Measurements from ENCODE around the gene PM20D1. TPM values are rescaled to one million over a fixed set of nuclear protein-coding genes. Genes with fewer than 3 reads are reported as not detected.
"Not testable (repeated sequence)": the region's sequence is repeated elsewhere in the genome, so short reads cannot be mapped to it uniquely, and the experiment has no call there.

PM20D1 gene
- total RNA-seq, 1 experiment from 2014 or later, result 0.37 TPM

DNA sequence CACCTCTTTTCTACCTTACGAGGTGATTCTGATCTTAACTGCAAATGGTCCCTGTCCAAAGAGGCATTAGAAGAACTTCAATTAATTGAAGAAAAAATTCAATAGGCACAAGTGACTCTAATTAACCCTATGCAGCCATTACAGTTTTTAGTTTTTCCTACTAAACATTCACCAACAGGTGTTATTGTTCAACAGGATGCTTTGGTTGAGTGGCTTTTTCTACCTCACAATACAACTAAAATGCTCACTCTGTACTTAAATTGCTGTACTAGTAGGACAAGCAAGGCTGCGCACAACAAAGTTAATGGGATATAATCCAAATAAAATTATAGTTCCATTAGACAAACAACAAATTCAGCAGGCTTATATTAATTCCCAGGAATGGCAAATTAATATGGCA is 11.6 kb upstream of the PM20D1 start:
- Mint-ChIP-seq H3K9me3 (peaks cover 31% of the 10 kb centered on the region), H3K4me3 (no peak overlapping the region)
- no peak for ATAC-seq

DNA sequence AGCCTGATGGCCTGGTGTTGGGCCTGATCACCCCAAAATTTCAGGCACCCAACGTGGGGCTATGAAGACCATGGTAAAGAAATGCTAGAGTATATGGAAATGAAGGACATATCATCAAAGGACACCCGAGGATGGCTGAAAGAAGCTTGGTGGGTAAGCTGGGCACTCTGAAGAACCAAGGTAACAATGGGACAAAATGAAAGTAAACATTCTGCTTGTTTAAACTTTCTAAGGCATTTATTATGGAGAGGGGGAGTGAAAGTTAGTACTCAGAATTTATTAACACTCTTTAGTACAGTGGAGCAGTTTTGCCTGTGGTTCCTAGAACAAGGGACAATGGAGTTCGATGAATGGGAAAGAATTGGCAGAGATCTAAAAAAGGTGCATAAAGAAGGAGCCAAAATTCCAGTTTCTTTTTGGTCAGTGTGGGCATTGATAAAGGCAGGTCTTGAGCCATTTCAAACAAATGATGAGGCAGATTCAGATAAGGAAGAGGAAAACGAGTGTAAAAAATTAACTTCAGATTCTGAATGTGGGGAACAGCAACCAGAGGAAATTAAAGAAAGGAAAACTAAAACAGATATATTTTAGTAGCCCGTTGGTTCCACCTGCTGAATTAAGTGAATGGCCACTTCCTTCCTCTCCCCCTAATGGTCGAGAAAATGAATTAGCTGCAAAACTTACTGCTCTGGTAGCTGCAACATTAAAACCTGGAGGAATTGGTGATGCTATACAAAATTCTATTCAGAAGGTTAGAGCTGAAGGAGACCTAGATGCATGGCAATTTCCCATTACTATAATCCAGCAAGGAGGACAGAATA is 8.4 kb upstream of the PM20D1 start:
- Mint-ChIP-seq H3K4me1 (peaks cover 5% of the 10 kb centered on the region), H3K4me3 (no peak overlapping the region), H3K36me3 (peaks cover 4% of the 10 kb centered on the region; the same call in 1 of the 2 replicates), H3K27me3 (ENCODE audit: low read depth) (peaks cover 13% of the 10 kb centered on the region; the same call in 1 of the 2 replicates), H3K27ac (no peak overlapping the region), H3K9me3 (peaks cover 42% of the 10 kb centered on the region)
- DNase-seq (ENCODE audit: low spot score) (no peak), ATAC-seq (no peak)
- CTCF ChIA-PET, result interaction anchor here (0.6 to 2.1 kb wide), 5 partner anchors 8 to 222 kb away, joined by 3 to 6 read pairs (median 5); partner anchors contain the start of gene PM20D1
- POLR2A ChIA-PET, result no interaction called here
- TF ChIP-seq ATF1 (CRISPR knock-in tag; IDR thresholded peaks at IDR 0.05) (no peak), CREB1 (CRISPR knock-in tag; IDR thresholded peaks at IDR 0.05) (no peak), ARID4B (CRISPR knock-in tag; IDR thresholded peaks at IDR 0.05; ENCODE audit: borderline replicate concordance) (no peak), ZBTB21 (CRISPR knock-in tag; IDR thresholded peaks at IDR 0.05; ENCODE audit: borderline replicate concordance) (no peak), ZNF416 (CRISPR knock-in tag; IDR thresholded peaks at IDR 0.05) (no peak), ZNF121 (CRISPR knock-in tag; IDR thresholded peaks at IDR 0.05) (no peak), ESRRA (CRISPR knock-in tag; IDR thresholded peaks at IDR 0.05; ENCODE audit: borderline replicate concordance) (no peak), ZMAT4 (CRISPR knock-in tag; IDR thresholded peaks at IDR 0.05) (no peak), KAT7 (CRISPR knock-in tag; IDR thresholded peaks at IDR 0.05; ENCODE audit: borderline replicate concordance) (no peak), SP1 (CRISPR knock-in tag; conservative IDR thresholded peaks at IDR 0.05) (no peak)

More for the DNA sequence above, 11.6 kb upstream of the PM20D1 start:
- Mint-ChIP-seq H3K27me3 (ENCODE audit: low read depth) (peaks cover 10% of the 10 kb centered on the region; the same call in 1 of the 2 replicates), H3K4me1 (peaks cover 10% of the 10 kb centered on the region), H3K27ac (no peak overlapping the region), H3K36me3 (peaks cover 4% of the 10 kb centered on the region; the same call in 1 of the 2 replicates)
- TF ChIP-seq SMAD4 (CRISPR knock-in tag; IDR thresholded peaks at IDR 0.05) (no peak), ZNF423 (CRISPR knock-in tag; IDR thresholded peaks at IDR 0.05) (no peak)
- DNase-seq (ENCODE audit: low spot score), result no peak
- POLR2A ChIA-PET, result no interaction called here
- CTCF ChIA-PET, result no interaction called here

DNA sequence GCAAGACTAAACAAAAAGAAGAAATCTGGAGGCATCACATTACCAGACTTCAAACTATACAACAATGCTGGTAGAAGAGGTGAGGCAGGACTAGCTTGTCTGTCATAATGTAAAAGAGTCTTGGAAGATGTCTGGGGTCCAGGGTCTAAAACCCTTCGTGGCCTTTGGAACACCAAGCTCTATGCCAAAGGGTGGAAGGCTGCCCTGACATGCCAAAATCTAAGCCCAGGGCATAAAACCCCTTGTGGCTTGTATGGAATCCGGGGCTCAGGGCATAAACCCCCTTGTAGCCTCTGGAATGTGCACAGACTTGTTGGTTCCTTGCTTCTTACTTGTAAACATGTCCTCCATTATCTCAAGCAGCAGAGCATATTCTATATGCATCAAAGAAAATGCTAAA is 7.6 kb upstream of the PM20D1 start:
- H3K27ac Mint-ChIP-seq; POLR2A ChIA-PET; H3K36me3 Mint-ChIP-seq; ATAC-seq; DNase-seq (ENCODE audit: low spot score); H3K4me3 Mint-ChIP-seq; H3K4me1 Mint-ChIP-seq: not testable (repeated sequence)
- Mint-ChIP-seq H3K27me3 (ENCODE audit: low read depth) (peaks cover 11% of the 10 kb centered on the region; the same call in 1 of the 2 replicates), H3K9me3 (peaks cover 41% of the 10 kb centered on the region)
- CTCF ChIA-PET, result interaction anchor here (1.7 to 2.1 kb wide), 2 partner anchors 47 to 61 kb away, joined by 4 to 5 read pairs; no protein-coding TSS in a partner anchor

DNA sequence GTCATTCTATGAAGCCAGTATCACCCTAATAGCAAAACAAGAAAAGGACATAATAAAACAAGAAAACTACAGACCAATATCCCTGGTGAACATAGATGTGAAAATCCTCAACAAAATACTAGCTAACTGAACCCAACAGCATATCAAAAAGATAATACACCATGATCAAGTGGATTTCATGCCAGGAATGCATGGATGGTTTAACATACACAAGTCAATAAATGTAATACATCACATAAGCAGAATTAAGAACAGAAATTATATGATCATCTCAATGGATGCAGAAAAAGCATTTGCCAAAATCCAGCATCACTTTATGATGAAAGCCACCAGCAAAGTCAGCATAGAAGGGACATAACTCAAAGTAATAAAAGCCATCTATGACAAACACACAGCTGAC is 6.5 kb upstream of the PM20D1 start:
- H3K27ac Mint-ChIP-seq, result no peak overlapping the region
- peaks cover 5% of the 10 kb centered on the region for H3K4me1 Mint-ChIP-seq
- peaks cover 12% of the 10 kb centered on the region; the same call in 1 of the 2 replicates for H3K27me3 Mint-ChIP-seq (ENCODE audit: low read depth)
- ATAC-seq, result no peak
- H3K36me3 Mint-ChIP-seq, result peaks cover 4% of the 10 kb centered on the region; the same call in 1 of the 2 replicates
- ChIA-PET POLR2A (no interaction called here), CTCF (no interaction called here)
- H3K4me3 Mint-ChIP-seq, result no peak overlapping the region
- no peak for DNase-seq (ENCODE audit: low spot score)
- H3K9me3 Mint-ChIP-seq, result peaks cover 39% of the 10 kb centered on the region
- TF ChIP-seq ZNF416 (CRISPR knock-in tag; IDR thresholded peaks at IDR 0.05) (no peak), FOXP1 (CRISPR knock-in tag; IDR thresholded peaks at IDR 0.05; ENCODE audit: borderline replicate concordance) (no peak), CREM (CRISPR knock-in tag; IDR thresholded peaks at IDR 0.05) (no peak), CBFB (CRISPR knock-in tag; IDR thresholded peaks at IDR 0.05; ENCODE audit: low read depth) (no peak), IRF1 (CRISPR knock-in tag; IDR thresholded peaks at IDR 0.05) (no peak), ZNF121 (CRISPR knock-in tag; IDR thresholded peaks at IDR 0.05) (no peak)
- TF ChIP-seq, protein P1, sequence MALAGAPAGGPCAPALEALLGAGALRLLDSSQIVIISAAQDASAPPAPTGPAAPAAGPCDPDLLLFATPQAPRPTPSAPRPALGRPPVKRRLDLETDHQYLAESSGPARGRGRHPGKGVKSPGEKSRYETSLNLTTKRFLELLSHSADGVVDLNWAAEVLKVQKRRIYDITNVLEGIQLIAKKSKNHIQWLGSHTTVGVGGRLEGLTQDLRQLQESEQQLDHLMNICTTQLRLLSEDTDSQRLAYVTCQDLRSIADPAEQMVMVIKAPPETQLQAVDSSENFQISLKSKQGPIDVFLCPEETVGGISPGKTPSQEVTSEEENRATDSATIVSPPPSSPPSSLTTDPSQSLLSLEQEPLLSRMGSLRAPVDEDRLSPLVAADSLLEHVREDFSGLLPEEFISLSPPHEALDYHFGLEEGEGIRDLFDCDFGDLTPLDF (CRISPR knock-in tag; IDR thresholded peaks at IDR 0.05), result no peak
- TF ChIP-seq, protein P2, sequence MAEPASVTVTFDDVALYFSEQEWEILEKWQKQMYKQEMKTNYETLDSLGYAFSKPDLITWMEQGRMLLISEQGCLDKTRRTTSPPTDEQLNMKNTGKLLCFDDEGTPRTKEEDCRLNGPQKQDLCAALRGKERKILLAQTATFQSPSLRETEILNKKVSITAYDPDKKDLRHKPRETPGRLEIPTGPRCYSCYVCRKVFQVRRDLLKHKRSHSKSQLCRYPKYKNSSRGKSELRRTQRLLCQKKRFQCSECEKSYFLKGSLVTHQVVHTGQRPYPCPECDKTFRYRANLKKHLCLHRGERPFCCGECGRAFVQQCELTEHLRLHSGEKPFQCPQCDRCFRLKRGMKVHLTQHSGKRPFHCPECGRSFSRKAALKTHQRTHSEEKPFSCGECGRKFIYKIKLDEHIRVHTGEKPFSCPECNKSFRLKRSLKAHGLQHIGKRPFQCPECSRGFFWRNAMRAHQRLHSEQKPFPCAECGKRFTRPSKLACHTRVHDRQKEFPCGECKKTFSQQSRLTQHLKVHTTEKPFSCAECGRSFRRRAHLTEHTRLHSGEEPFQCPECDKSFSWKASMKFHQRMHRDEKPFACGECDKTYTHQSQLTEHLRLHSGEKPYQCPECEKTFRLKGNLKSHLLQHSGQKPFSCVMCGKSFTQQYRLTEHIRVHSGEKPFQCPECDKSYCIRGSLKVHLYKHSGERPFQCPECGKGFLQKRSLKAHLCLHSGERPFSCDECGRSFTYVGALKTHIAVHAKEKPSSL (CRISPR knock-in tag; conservative IDR thresholded peaks at IDR 0.05), result no peak

Data from WTC11 (cell line).